ENCODE data around the gene AHI1. TPM values are rescaled to one million over a fixed set of nuclear protein-coding genes. Genes with fewer than 3 reads are reported as not detected.

The AHI1 gene
- total and polyA plus RNA-seq, 11 donors: 5.7 to 17.1 (median 10.3) TPM

DNA sequence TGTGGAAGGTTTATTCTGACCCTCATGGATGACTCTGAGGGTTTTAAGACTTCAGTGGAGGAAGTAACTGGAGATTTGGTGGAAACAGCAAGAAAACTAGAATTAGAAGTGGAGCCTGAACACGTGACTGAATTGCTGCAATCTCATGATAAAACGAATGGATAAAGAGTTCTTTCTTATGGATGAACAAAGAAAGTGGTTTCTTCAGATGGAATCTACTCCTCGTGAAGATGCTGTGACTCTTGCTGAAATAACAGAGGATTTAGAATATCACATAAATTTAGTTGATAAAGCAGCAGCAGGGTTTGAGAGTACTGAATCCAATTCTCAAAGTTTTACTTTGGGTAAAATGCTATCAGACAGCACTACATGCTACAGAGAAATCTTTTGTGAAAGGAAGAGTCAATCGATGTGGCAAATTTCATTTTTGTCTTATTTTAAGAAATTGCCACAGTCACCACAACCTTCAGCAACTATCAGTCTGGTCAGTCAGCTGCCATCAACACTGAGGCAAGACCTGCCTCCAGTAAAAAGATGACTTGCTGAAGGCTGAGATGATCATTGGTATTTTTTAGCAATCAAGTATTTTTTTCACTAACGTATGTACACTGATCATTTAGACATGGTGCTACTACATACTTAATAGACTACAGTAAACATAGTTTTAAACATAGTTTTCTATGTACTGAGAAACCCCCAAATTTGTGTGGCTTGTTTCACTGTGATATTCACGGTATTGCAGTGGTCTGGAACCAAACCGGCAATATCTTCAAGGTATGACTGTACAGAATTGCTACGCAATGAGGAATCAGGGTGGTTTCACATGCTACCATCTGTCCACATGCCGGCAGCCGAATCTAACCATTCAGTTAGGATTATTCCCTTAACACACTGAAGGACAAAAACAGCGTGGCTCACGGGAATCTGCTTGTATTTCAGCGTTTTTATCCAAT is 167.4 kb downstream of the AHI1 start:
- Histone ChIP-seq H3K4me1 (no peaks in the 10 kb centered on the region), H3K4me3 (no peak overlapping the region), H3K36me3 (peaks cover 0 to 4% (median 0%) of the 10 kb centered on the region in 9 donors), H3K27ac (no peak overlapping the region), H3K9me3 (peaks cover 0 to 10% (median 0%) of the 10 kb centered on the region in 12 donors), H3K27me3 (no peaks in the 10 kb centered on the region)
- WGBS, 4 donors: 88 to 94% (median 90%) methylated on average over 13 of the region's 13 CpGs
- no peak for TF ChIP-seq POLR2A (IDR thresholded peaks at IDR 0.05)
- TF ChIP-seq, protein P1, sequence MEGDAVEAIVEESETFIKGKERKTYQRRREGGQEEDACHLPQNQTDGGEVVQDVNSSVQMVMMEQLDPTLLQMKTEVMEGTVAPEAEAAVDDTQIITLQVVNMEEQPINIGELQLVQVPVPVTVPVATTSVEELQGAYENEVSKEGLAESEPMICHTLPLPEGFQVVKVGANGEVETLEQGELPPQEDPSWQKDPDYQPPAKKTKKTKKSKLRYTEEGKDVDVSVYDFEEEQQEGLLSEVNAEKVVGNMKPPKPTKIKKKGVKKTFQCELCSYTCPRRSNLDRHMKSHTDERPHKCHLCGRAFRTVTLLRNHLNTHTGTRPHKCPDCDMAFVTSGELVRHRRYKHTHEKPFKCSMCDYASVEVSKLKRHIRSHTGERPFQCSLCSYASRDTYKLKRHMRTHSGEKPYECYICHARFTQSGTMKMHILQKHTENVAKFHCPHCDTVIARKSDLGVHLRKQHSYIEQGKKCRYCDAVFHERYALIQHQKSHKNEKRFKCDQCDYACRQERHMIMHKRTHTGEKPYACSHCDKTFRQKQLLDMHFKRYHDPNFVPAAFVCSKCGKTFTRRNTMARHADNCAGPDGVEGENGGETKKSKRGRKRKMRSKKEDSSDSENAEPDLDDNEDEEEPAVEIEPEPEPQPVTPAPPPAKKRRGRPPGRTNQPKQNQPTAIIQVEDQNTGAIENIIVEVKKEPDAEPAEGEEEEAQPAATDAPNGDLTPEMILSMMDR (IDR thresholded peaks at IDR 0.05): no peak
- intact Hi-C loops (cut with DNase I): no loop called here
- DNase-seq: no peak
- ATAC-seq: no peak

DNA sequence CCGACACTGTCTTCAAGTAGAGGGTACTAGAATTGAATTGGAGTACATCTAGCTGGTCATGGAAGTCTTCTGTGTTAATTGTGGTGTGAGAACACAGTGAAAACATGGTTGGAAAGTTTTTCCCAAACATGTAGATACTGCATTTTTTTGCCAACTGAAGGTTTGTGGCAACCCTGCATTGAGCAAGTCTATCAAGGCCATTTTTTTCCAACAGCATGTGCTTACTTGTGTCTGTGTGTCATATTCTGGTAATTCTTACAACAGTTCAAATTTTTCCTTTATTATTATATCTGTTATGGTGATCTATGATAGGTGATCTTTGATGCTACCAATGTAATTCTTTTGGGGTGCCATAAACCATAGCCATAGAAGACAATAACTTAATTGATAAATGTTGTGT is 169.4 kb downstream of the AHI1 start:
- DNase-seq (no peak), ATAC-seq (no peak)
- Histone ChIP-seq H3K4me1 (no peaks in the 10 kb centered on the region), H3K4me3 (no peak overlapping the region), H3K27ac (no peak overlapping the region), H3K27me3 (no peaks in the 10 kb centered on the region), H3K36me3 (peaks cover 0 to 5% (median 0%) of the 10 kb centered on the region in 9 donors), H3K9me3 (peaks cover 0 to 10% (median 0%) of the 10 kb centered on the region in 12 donors)
- WGBS, 4 donors: 96 to 100% (median 99%) methylated on average over 1 of the region's 1 CpG
- intact Hi-C loops (cut with DNase I): no loop called here
- TF ChIP-seq POLR2A (IDR thresholded peaks at IDR 0.05): no peak
- TF ChIP-seq, protein P1 (IDR thresholded peaks at IDR 0.05): no peak

DNA sequence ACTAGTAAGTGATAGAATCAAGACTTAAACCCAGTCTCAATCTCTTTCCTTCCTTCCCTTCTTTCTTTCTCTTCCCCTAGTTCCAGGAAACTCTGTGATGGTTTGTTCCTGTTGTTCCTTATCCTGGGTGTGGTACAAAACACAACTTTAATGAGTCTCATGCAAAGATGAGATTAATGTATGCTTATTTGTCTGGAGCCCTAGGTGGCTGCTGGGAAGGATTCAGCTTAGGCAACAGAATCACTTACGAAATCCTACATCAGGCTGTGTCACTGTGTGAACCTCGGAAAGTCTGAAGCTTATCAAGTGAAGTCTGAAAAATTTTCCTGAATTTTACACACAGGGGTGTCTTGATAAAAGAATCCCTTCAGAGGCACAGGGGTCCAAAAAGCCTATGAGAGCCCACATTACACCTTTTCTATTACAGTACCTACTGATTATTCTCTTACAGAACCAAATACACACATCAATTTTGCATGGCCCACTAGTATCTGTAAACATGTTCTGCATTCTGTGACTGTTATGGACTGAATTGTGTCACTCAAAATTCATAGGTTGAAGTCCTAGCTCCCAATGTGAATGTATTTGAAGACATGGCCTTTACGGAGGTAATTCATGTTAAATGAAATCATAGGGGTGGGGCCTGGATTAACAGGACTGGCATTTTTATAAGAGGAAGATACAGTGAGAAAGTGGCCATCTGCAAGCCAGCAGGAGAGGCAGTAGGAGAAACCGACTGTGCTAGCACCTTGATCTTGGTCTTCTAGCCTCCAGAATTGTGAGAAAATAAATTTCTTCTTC is 171.7 kb downstream of the AHI1 start:
- no peak for ATAC-seq
- no peak for DNase-seq
- 83 to 90% (median 88%) methylated on average over 4 of the region's 4 CpGs for WGBS, 4 donors
- Histone ChIP-seq H3K36me3 (peaks cover 0 to 10% (median 0%) of the 10 kb centered on the region in 9 donors), H3K9me3 (peaks cover 0 to 10% (median 0%) of the 10 kb centered on the region in 12 donors), H3K4me1 (no peaks in the 10 kb centered on the region), H3K27me3 (no peaks in the 10 kb centered on the region), H3K27ac (no peak overlapping the region), H3K4me3 (no peak overlapping the region)
- intact Hi-C loops (cut with DNase I): no loop called here
- TF ChIP-seq POLR2A (IDR thresholded peaks at IDR 0.05): no peak
- TF ChIP-seq, protein P1 (IDR thresholded peaks at IDR 0.05): no peak

DNA sequence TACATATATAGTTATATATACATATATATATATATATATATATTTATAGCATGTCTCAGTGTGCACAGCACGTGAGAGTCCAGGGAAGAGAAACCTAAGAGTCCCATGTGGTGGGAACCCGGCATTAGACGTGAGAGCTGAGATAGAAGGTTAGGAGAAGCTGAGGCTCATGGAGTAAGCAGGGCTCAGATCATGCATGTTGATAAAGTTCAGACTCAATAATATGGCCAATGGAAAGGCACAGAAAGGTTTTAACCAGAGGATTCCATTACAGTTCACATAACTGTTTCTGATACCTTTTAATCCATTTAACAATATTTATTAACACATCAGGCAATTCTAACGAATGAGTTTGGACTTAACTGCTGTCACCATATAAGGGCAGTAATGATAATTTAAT is 173.0 kb downstream of the AHI1 start:
- no peak overlapping the region for H3K27ac ChIP-seq
- DNase-seq (no peak), ATAC-seq (no peak)
- WGBS, 4 donors: 91 to 94% (median 93%) methylated on average over 4 of the region's 4 CpGs
- intact Hi-C loops (cut with DNase I): no loop called here
- peaks cover 0 to 7% (median 0%) of the 10 kb centered on the region in 12 donors for H3K9me3 ChIP-seq
- no peaks in the 10 kb centered on the region for H3K27me3 ChIP-seq
- TF ChIP-seq, protein P1 (IDR thresholded peaks at IDR 0.05): no peak
- no peak for TF ChIP-seq POLR2A (IDR thresholded peaks at IDR 0.05)
- H3K36me3 ChIP-seq: peaks cover 0 to 10% (median 0%) of the 10 kb centered on the region in 9 donors
- no peaks in the 10 kb centered on the region for H3K4me1 ChIP-seq
- H3K4me3 ChIP-seq: no peak overlapping the region

All from heart left ventricle (tissue), 16 donors.